GM12801 (cell line): ENCODE data around the gene FANK1.

ENCODE experiments used
- TF ChIP-seq, protein P1 (sequence below): IDR thresholded peaks from one replicate; pipeline ENCODE4 v1.5.1; 2011; ENCODE audit warnings: control low read depth; ENCODE audit not compliant: insufficient read length; ENCODE audit errors: extremely low read depth

FANK1 gene

GRCh38 chr10:125857185-125857760 is 39.1 kb upstream of the FANK1 start:
- TF ChIP-seq, protein P1, sequence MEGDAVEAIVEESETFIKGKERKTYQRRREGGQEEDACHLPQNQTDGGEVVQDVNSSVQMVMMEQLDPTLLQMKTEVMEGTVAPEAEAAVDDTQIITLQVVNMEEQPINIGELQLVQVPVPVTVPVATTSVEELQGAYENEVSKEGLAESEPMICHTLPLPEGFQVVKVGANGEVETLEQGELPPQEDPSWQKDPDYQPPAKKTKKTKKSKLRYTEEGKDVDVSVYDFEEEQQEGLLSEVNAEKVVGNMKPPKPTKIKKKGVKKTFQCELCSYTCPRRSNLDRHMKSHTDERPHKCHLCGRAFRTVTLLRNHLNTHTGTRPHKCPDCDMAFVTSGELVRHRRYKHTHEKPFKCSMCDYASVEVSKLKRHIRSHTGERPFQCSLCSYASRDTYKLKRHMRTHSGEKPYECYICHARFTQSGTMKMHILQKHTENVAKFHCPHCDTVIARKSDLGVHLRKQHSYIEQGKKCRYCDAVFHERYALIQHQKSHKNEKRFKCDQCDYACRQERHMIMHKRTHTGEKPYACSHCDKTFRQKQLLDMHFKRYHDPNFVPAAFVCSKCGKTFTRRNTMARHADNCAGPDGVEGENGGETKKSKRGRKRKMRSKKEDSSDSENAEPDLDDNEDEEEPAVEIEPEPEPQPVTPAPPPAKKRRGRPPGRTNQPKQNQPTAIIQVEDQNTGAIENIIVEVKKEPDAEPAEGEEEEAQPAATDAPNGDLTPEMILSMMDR = no peak

GRCh38 chr10:125859128-125859817 is 37.1 kb upstream of the FANK1 start:
- TF ChIP-seq, protein P1 = no peak

GRCh38 chr10:125865120-125865519 is 31.2 kb upstream of the FANK1 start:
- TF ChIP-seq, protein P1 = no peak

GRCh38 chr10:125866421-125867029 is 29.8 kb upstream of the FANK1 start:
- TF ChIP-seq, protein P1 = no peak

DNA sequence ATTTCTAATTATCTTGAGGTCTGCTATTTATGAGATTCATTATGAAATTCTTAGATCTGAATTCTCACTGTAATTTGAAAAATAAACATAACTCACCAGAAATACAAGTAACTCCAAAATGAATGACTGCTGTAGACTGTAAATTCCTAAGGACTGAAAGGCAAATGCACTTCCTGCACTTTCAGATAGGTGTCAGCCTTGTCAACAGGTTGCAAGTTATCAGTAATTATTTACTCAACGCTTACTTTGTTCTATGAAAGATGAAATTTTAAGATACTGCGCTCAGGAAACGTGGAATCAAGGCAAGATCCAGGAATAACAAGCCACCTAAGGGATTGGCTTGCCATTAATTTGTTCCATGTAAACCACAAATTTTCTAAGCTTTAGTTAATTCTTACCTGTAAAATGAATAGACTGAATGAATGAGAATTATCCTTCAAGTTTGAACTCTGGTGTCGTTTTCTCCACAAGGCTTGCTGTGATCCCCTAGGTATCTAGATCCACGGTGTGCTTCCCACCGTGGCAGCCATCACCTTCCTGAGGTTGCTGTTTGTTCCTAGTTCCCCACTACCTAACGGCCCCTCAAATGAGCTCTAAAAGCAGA is 27.9 kb upstream of the FANK1 start:
- TF ChIP-seq, protein P1 = no peak

- TF ChIP-seq, protein P1 = no peak
Measured at GRCh38 chr10:125871338-125871737, 25.0 kb upstream of the FANK1 start.
